Peyer's patch (tissue), 4 donors: ENCODE measurements around the gene GTPBP3. TPM values are rescaled to one million over a fixed set of nuclear protein-coding genes. Genes with fewer than 3 reads are reported as not detected.

ENCODE experiments used
- DNase-seq, 3 donors: peaks; one replicate each; pipeline ENCODE4 v3.0.0-alpha.2; 2017 to 2019
- H3K27ac ChIP-seq, 4 donors: fragments of 200-600 bp; sonication (generic); one replicate each; pipeline ENCODE4 v1.5.1; 2016 to 2019
- H3K27me3 ChIP-seq, 2 donors: fragments of 200-600 bp; sonication (generic); one replicate each; pipeline ENCODE4 v1.5.1; 2019
- H3K36me3 ChIP-seq, 3 donors: fragments of 200-600 bp; sonication (generic); one replicate each; pipeline ENCODE4 v1.5.1; 2016 to 2019
- H3K4me1 ChIP-seq, 4 donors: fragments of 200-600 bp; sonication (generic); one replicate each; pipeline ENCODE4 v1.5.1; 2016 to 2019
- H3K4me3 ChIP-seq, 4 donors: fragments of 200-600 bp; sonication (generic); 1 replicate in 3 of 4; 2 replicates in 1 of 4; pipeline ENCODE4 v1.5.1; 2016 to 2019; ENCODE audit warnings: mild to moderate bottlenecking in 1 of 4
- H3K9me3 ChIP-seq, 4 donors: fragments of 200-600 bp; sonication (generic); one replicate each; pipeline ENCODE4 v1.5.1; 2016 to 2019; ENCODE audit warnings: mild to moderate bottlenecking in 1 of 4
- CTCF ChIP-seq, 6 experiments: fragments of 450-650 bp in 4 of 6; fragments of 200-600 bp in 2 of 6; sonication (generic) in 1 of 6; IDR thresholded peaks; one replicate each; pipeline ENCODE4 v1.5.1; 2017 to 2019; ENCODE audit warnings: antibody characterized with exemption in 6 of 6, mild to moderate bottlenecking in 3 of 6, moderate library complexity in 1 of 6
- POLR2A ChIP-seq, 2 donors: fragments of 450-650 bp; IDR thresholded peaks; one replicate each; pipeline ENCODE4 v1.5.1; 2017; ENCODE audit warnings: antibody characterized with exemption in 2 of 2, mild to moderate bottlenecking in 2 of 2, moderate library complexity in 2 of 2
- total RNA-seq, 4 donors: library from RNA; depleted of rRNA; stranded (reverse); fragments of >200 nt; gene quantifications; one replicate each; pipeline ENCODE4 v1.1.0, GENCODE V29; 2016

Gene GTPBP3
- total RNA-seq, 4 donors from 2014 or later, result 40.5 to 74.4 (median 57.7) TPM

DNA sequence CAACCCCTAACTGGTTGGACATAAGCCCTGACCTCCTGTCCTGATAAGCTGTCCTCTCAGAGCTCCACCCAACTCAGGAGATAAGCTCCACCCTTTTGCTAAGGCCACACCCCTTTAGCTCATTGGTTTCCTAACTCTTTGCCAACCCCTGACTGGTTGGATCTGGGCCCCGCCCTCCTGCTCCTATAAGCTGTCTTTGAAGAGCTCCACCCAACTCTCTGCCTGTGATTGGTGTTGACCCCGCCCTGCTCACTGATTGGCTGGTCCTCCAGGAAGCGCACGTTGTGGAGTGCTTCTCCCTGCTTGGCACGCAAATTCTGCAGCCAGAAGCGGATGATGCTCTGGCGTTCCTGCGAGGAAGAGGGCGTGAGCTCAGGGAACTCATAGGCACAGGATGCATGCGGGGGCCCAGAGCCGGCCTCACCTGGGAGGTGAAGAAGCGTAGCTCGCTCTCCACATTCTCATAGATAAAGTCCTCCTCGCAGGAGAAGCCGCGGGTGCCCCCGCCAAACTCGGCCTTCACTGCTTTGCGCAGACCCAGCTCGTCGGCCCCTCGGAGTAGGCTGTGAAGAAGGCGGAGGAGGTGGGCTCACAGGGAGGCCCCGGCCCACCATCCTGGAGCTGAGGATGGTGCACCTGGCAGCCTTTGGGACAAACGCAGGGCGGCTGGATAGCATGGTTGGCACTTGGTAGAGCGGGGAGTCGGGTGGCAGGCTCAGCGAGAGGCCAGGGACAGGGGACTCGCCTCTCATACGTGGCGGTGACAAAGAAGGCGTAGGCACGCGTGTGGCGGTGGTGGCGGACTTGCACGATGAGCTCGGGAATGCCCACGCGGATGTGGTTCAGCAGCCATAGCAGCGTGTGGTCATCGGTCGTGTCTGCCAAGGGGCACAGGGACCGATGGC is 4.4 kb upstream of the GTPBP3 start:
- Histone ChIP-seq H3K36me3 (no peaks in the 10 kb centered on the region), H3K9me3 (no peaks in the 10 kb centered on the region), H3K4me3 (no peak overlapping the region), H3K4me1 (peaks cover 8 to 48% (median 23%) of the 10 kb centered on the region in 4 donors), H3K27ac (no peak overlapping the region), H3K27me3 (peaks cover 0 to 8% of the 10 kb centered on the region in 2 donors)
- TF ChIP-seq POLR2A (IDR thresholded peaks at IDR 0.05), result no peak
- no peak for TF ChIP-seq CTCF (IDR thresholded peaks at IDR 0.05)
- no peak for DNase-seq

GRCh38 chr19:17333611-17334413 is 3.5 kb upstream of the GTPBP3 start:
- Histone ChIP-seq H3K4me1 (peaks cover 8 to 46% (median 23%) of the 10 kb centered on the region in 4 donors), H3K9me3 (no peaks in the 10 kb centered on the region), H3K36me3 (no peaks in the 10 kb centered on the region), H3K27ac (peak overlapping the region; percentile 38 to 82 (median 66)), H3K27me3 (peaks cover 0 to 8% of the 10 kb centered on the region in 2 donors), H3K4me3 (peak overlapping the region; percentile 57 to 90 (median 66))
- TF ChIP-seq CTCF (IDR thresholded peaks at IDR 0.05), result no peak
- no peak for TF ChIP-seq POLR2A (IDR thresholded peaks at IDR 0.05)
- peak in 2 of 3 donors; percentile 67 to 79 for DNase-seq

GRCh38 chr19:17334414-17335409 is 2.6 kb upstream of the GTPBP3 start, which contains the start of gene ANO8:
ANO8 (minus strand) TSS chr19:17334855; CDS start chr19:17334670, 185 bp downstream.
- H3K9me3 ChIP-seq, result no peaks in the 10 kb centered on the region
- H3K4me1 ChIP-seq, result peaks cover 5 to 37% (median 15%) of the 10 kb centered on the region in 4 donors
- H3K4me3 ChIP-seq, result peak within 1 kb of the TSS; percentile 57 to 90 (median 66)
- peaks cover 0 to under 1% of the 10 kb centered on the region in 2 donors for H3K27me3 ChIP-seq
- H3K27ac ChIP-seq, result peak within 1 kb of the TSS; percentile 38 to 82 (median 66)
- H3K36me3 ChIP-seq, result no peaks in the 10 kb centered on the region
- DNase-seq, result peak; percentile 89 to 97 (median 95)
- TF ChIP-seq CTCF (IDR thresholded peaks at IDR 0.05), result no peak
- TF ChIP-seq POLR2A (IDR thresholded peaks at IDR 0.05), result peak in 1 of 2 donors; percentile 71

DNA sequence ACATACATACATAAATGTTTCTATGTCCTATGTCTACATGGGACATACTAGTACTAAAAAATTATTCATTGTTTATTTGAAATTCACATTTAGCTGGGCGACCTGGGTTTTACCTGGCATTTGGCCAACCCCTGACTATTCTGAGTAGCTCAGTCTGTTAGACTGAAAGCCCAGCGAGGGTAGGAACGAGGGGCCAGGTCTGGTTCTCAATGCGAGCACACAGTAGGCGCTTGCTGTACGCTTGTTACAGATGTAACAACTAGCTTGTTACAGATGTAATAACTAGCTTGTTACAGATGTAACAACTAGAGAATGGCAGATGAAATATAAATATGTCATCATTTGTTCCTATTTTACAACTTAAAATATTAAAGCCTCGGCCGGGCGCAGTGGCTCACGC is 1.8 kb upstream of the GTPBP3 start:
- no peaks in the 10 kb centered on the region for H3K9me3 ChIP-seq
- H3K27ac ChIP-seq, result peak overlapping the region in 1 of 4 donors; percentile 82
- no peak for TF ChIP-seq POLR2A (IDR thresholded peaks at IDR 0.05)
- no peak for TF ChIP-seq CTCF (IDR thresholded peaks at IDR 0.05)
- no peaks in the 10 kb centered on the region for H3K36me3 ChIP-seq
- no peaks in the 10 kb centered on the region for H3K27me3 ChIP-seq
- H3K4me3 ChIP-seq, result peak overlapping the region in 1 of 4 donors; percentile 90
- peaks cover 5 to 35% (median 14%) of the 10 kb centered on the region in 4 donors for H3K4me1 ChIP-seq
- no peak for DNase-seq
